ENCODE results near the gene PRR13.
"Not testable (repeated sequence)": the region's sequence is repeated elsewhere in the genome, so short reads cannot be mapped to it uniquely, and the experiment has no call there.

Gene PRR13

DNA sequence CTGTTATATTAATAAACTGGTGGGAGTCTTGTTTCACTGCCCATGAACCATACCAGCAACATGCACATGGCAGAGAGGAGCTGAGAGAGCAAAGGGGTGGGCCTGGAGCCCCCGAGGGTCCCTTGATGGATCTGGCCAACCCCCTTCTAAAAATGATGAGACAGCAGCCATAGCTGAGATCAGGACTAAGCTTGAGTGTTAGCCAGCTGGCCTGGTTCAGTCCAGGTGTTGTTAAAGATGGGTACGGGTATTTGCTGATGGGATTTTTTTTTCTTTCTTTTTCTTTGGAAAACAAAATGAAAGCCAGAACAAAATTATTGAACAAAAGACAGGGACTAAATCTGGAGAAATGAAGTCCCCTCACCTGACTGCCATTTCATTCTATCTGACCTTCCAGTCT is 26.3 kb downstream of the PRR13 start:
- in situ Hi-C loops (cut with HindIII; ENCODE audit: low sequenced_read_pairs) = no loop called here

GRCh38 chr12:53468282-53468681 is 26.7 kb downstream of the PRR13 start:
- in situ Hi-C loops (cut with HindIII; ENCODE audit: low sequenced_read_pairs) = no loop called here

GRCh38 chr12:53472056-53472582 is 30.6 kb downstream of the PRR13 start:
- in situ Hi-C loops (cut with HindIII; ENCODE audit: low sequenced_read_pairs) = loop anchor here (5.0 kb wide), 1 partner anchor 40 kb away; no protein-coding TSS in a partner anchor

GRCh38 chr12:53474077-53474476 is 32.5 kb downstream of the PRR13 start:
- in situ Hi-C loops (cut with HindIII; ENCODE audit: low sequenced_read_pairs) = loop anchor here (5.0 kb wide), 1 partner anchor 38 kb away; no protein-coding TSS in a partner anchor

GRCh38 chr12:53474819-53475218 is 33.3 kb downstream of the PRR13 start:
- in situ Hi-C loops (cut with HindIII; ENCODE audit: low sequenced_read_pairs) = loop anchor here (5.0 kb wide), 1 partner anchor 37 kb away; no protein-coding TSS in a partner anchor

GRCh38 chr12:53476769-53477209 is 35.3 kb downstream of the PRR13 start:
- in situ Hi-C loops (cut with HindIII; ENCODE audit: low sequenced_read_pairs) = no loop called here

DNA sequence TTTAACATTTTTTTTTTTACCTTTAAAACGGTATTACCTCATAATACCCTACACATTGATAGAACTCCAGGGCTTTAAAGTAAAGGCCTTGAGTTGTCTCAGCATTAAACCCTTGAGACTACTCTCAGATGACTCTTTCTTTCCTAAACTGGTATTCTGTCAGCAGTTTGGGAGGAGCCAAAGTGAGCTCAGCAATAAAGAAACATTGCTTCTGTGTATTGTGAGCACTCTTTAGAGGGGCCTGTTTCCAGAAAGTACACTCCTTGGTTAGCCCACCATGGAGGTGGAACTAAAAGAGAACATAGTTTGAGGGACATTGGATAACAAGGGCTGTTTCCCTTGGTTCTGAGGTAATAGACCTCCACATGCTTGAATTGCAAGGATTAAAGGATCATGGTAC is 37.3 kb downstream of the PRR13 start:
- in situ Hi-C loops (cut with HindIII; ENCODE audit: low sequenced_read_pairs) = no loop called here

GRCh38 chr12:53479331-53479730 is 37.8 kb downstream of the PRR13 start:
- in situ Hi-C loops (cut with HindIII; ENCODE audit: low sequenced_read_pairs) = no loop called here

GRCh38 chr12:53480491-53481442 is 39.2 kb downstream of the PRR13 start:
- in situ Hi-C loops (cut with HindIII; ENCODE audit: low sequenced_read_pairs) = no loop called here

DNA sequence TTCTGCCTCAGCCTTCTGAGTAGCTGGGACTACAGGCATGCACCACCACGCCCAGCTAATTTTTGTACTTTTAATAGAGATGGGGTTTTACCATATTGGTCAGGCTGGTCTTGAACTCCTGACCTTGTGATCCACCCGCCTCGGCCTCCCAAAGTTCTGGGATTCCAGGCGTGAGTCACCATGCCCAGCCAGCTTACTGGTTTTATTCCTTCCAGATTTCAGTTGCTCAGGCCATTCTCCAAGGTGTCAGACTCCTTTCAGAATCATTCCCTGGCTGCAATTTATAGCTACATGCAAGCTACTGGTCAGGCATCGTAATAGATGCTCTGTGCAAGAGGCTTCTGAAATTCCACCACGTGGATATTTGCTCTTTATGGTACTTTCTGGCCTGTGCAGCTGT is 39.9 kb downstream of the PRR13 start:
- in situ Hi-C loops (cut with HindIII; ENCODE audit: low sequenced_read_pairs) = not testable (repeated sequence)

GRCh38 chr12:53481939-53482586 is 40.5 kb downstream of the PRR13 start:
- in situ Hi-C loops (cut with HindIII; ENCODE audit: low sequenced_read_pairs) = no loop called here

DNA sequence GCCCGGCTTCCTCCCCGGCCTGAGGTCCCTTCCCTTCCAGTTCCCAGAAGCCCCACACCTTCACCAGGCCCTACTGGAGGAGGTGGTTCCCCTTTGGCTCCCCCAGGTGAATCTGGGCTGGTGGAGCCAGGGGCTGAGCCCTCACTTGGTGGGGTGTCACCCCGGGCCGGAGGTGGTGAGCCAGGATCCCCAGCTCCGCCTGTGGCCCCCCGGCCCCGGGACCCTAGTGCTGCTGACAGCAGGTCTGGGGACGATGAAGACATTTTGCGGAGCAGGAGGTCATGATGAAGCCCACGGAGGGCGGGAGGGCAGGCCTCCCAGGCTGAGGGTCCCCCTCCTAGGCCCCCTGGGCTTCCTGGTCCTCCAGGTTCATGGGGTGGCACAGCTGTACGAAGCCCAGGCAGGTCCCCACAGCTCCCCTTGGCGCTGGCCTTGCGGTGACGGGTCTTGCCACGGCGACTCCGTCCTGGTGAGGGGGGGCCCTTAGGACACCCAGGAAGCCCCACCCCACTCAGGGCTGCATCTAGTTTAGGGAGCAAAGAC is 41.2 kb downstream of the PRR13 start:
- in situ Hi-C loops (cut with HindIII; ENCODE audit: low sequenced_read_pairs) = no loop called here

GRCh38 chr12:53483225-53483978 is 41.9 kb downstream of the PRR13 start:
- in situ Hi-C loops (cut with HindIII; ENCODE audit: low sequenced_read_pairs) = no loop called here

DNA sequence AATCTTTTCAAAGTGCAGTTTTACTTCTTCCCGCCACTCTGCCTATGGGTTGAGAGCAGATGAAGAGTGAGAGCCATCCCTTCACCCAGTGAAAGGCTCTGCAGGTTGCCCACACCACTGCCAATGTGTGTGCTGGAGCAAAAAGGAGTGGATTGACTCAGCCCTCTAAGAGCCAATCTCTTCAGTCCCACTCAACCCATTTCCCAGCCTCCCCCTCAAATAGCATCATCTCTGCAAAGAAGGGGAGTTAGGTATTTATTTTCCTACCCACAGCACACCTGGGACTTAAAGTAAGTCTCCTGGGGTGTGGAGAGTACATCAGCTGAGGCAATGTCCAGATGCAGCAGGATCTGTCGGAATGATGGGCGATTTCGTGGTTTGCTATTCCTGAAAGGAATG is 42.4 kb downstream of the PRR13 start:
- in situ Hi-C loops (cut with HindIII; ENCODE audit: low sequenced_read_pairs) = no loop called here

- in situ Hi-C loops (cut with HindIII; ENCODE audit: low sequenced_read_pairs) = no loop called here
These were observed 43.4 kb downstream of the PRR13 start for GRCh38 chr12:53484686-53485575.

- in situ Hi-C loops (cut with HindIII; ENCODE audit: low sequenced_read_pairs) = no loop called here
These were observed 44.6 kb downstream of the PRR13 start for GRCh38 chr12:53485955-53486735.

DNA sequence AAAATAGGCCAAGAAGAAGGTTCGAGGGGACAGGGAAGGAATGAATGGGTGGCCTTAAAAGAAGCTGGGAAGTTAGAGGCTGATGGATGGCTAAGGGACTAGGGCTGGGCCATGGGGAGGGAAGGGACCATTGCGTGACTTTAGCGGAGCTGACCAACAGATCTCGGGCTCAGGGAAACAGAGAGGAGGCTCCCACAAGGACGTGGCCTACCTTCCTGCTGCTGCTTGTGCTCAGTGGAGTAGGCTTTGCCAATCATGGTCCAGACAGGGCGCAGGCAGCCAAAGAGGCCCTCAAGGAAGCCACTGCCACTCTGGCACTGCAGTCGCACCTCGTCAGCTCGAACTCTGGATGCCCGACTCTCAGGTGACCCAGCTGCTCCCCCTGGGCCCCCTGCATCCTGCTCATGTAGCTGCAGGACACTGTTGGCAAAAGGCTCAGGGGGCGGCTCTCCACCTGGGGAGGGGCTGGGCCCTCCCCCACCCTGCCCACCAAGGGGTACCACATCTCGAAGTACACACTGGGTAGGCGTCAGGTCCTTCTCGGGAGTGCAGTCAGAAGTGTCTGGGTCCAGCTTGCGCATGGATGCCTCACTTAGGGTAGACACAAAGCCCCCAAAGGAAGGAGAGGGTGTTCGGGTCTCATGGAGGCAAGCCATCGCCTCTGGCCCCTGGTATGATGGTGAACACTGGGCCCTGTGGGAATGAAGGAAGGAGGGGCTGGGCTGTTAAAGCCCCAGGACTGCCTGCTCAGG is 45.4 kb downstream of the PRR13 start:
- in situ Hi-C loops (cut with HindIII; ENCODE audit: low sequenced_read_pairs) = no loop called here

GRCh38 chr12:53489242-53489864 is 47.8 kb downstream of the PRR13 start:
- in situ Hi-C loops (cut with HindIII; ENCODE audit: low sequenced_read_pairs) = no loop called here
